Hepatocyte (in vitro differentiated cells): Measurements from ENCODE around the gene PICALM. TPM values are rescaled to one million over a fixed set of nuclear protein-coding genes. Genes with fewer than 3 reads are reported as not detected.

Source experiments
- DNase-seq: peaks from one replicate; pipeline ENCODE4 v3.0.0-alpha.2; 2016; ENCODE audit warnings: low spot score
- H2AFZ ChIP-seq: fragments of 200-600 bp; sonication (generic); 2 replicates; pipeline ENCODE4 v1.6.0; 2016; ENCODE audit warnings: antibody characterized with exemption, mild to moderate bottlenecking
- H3K27ac ChIP-seq: fragments of 200-600 bp; sonication (generic); 2 replicates; pipeline ENCODE4 v1.5.1; 2016; ENCODE audit warnings: mild to moderate bottlenecking
- H3K27me3 ChIP-seq: fragments of 200-600 bp; sonication (generic); 2 replicates; pipeline ENCODE4 v1.6.1; 2016
- H3K36me3 ChIP-seq: fragments of 200-600 bp; sonication (generic); replicated peaks from 2 replicates; pipeline ENCODE4 v1.5.1; 2016; ENCODE audit warnings: low read depth; ENCODE audit not compliant: insufficient read depth
- H3K4me1 ChIP-seq: fragments of 200-600 bp; sonication (generic); 2 replicates; pipeline ENCODE4 v1.5.1; 2016; ENCODE audit warnings: mild to moderate bottlenecking, moderate library complexity; ENCODE audit not compliant: insufficient read depth
- H3K4me2 ChIP-seq: fragments of 200-600 bp; sonication (generic); 2 replicates; pipeline ENCODE4 v1.6.0; 2016
- H3K4me3 ChIP-seq: fragments of 200-600 bp; sonication (generic); 2 replicates; pipeline ENCODE4 v1.5.1; 2016; ENCODE audit warnings: mild to moderate bottlenecking
- H3K79me2 ChIP-seq: fragments of 200-600 bp; sonication (generic); 2 replicates; pipeline ENCODE4 v1.6.0; 2017; ENCODE audit warnings: mild to moderate bottlenecking
- H3K9me2 ChIP-seq: fragments of 200-600 bp; sonication (generic); replicated peaks from 2 replicates; pipeline ENCODE4 v1.6.0; 2017; ENCODE audit warnings: mild to moderate bottlenecking; ENCODE audit not compliant: insufficient read depth
- H3K9me3 ChIP-seq: fragments of 200-600 bp; sonication (generic); 2 replicates; pipeline ENCODE4 v1.5.1; 2016; ENCODE audit warnings: low read depth, mild to moderate bottlenecking
- H4K20me1 ChIP-seq: fragments of 200-600 bp; sonication (generic); 2 replicates; pipeline ENCODE4 v1.6.0; 2016; ENCODE audit warnings: mild to moderate bottlenecking; ENCODE audit not compliant: insufficient read depth, poor library complexity, severe bottlenecking
- CTCF ChIP-seq: fragments of 200-600 bp; sonication (generic); IDR thresholded peaks from 2 replicates; pipeline ENCODE4 v1.5.1; 2016; ENCODE audit warnings: antibody characterized with exemption, mild to moderate bottlenecking; ENCODE audit not compliant: poor library complexity
- EZH2 ChIP-seq: fragments of 200-600 bp; sonication (generic); IDR thresholded peaks from 2 replicates; pipeline ENCODE4 v1.6.1; 2016; ENCODE audit warnings: antibody characterized with exemption, mild to moderate bottlenecking, borderline replicate concordance
- EZH2phosphoT487 ChIP-seq: fragments of 200-600 bp; sonication (generic); IDR thresholded peaks from one replicate; pipeline ENCODE4 v1.6.1; 2018; ENCODE audit warnings: antibody characterized with exemption, mild to moderate bottlenecking, low read depth, moderate library complexity; ENCODE audit not compliant: unreplicated experiment, severe bottlenecking
- WGBS: methylation state at CpG from one replicate; pipeline ENCODE4 v1.1.6; 2016; ENCODE audit warnings: low lambda C conversion rate; ENCODE audit errors: missing lambda C conversion rate; 5-methylcytosine and 5-hydroxymethylcytosine counted together
- polyA plus RNA-seq: library from polyadenylated mRNA; unstranded; fragments of >200 nt; fragmentation: Nextera tagmentation; extraction: Ambion mirVana; gene quantifications from 2 replicates; pipeline ENCODE4 v1.2.1, GENCODE V29; 2016
- total RNA-seq: library from RNA; depleted of rRNA; stranded (reverse); fragments of >200 nt; gene quantifications from 2 replicates; pipeline ENCODE4 v1.2.3, GENCODE V29; 2014

Gene PICALM
- total and polyA plus RNA-seq, 2 experiments from 2014 or later, result 46.4 to 197 TPM

- Histone ChIP-seq H3K4me2 (no peak overlapping the region), H4K20me1 (no peaks in the 10 kb centered on the region), H3K9me2 (no peaks in the 10 kb centered on the region), H3K27ac (no peak overlapping the region), H3K27me3 (no peaks in the 10 kb centered on the region), H3K79me2 (no peaks in the 10 kb centered on the region), H3K9me3 (no peaks in the 10 kb centered on the region), H3K4me1 (no peaks in the 10 kb centered on the region), H2AFZ (no peak overlapping the region), H3K4me3 (no peak overlapping the region), H3K36me3 (no peaks in the 10 kb centered on the region)
- WGBS, result 91% methylated on average over 2 of the region's 2 CpGs
- DNase-seq, result no peak
- TF ChIP-seq EZH2 (no peak), CTCF (no peak), EZH2phosphoT487 (no peak)
These were observed 123.6 kb downstream of the PICALM start for GRCh38 chr11:85945296-85945695.

- Histone ChIP-seq H2AFZ (no peak overlapping the region), H3K9me3 (no peaks in the 10 kb centered on the region), H4K20me1 (no peaks in the 10 kb centered on the region), H3K4me3 (no peak overlapping the region), H3K4me1 (no peaks in the 10 kb centered on the region), H3K79me2 (no peaks in the 10 kb centered on the region), H3K27me3 (no peaks in the 10 kb centered on the region), H3K4me2 (no peak overlapping the region), H3K27ac (no peak overlapping the region), H3K9me2 (no peaks in the 10 kb centered on the region), H3K36me3 (no peaks in the 10 kb centered on the region)
- peak; percentile 53 for DNase-seq
- 51% methylated on average over 6 of the region's 6 CpGs for WGBS
- TF ChIP-seq CTCF (peak; percentile 50), EZH2phosphoT487 (no peak)
These were observed 127.4 kb downstream of the PICALM start for GRCh38 chr11:85941380-85941973.

- Histone ChIP-seq H3K79me2 (no peaks in the 10 kb centered on the region), H3K4me2 (peak overlapping the region; percentile 20), H3K36me3 (no peaks in the 10 kb centered on the region), H3K9me2 (no peaks in the 10 kb centered on the region), H4K20me1 (no peaks in the 10 kb centered on the region), H3K27me3 (no peaks in the 10 kb centered on the region), H2AFZ (no peak overlapping the region), H3K4me1 (no peaks in the 10 kb centered on the region), H3K9me3 (no peaks in the 10 kb centered on the region), H3K27ac (no peak overlapping the region), H3K4me3 (no peak overlapping the region)
- no peak for DNase-seq
- no peak for TF ChIP-seq CTCF
- no peak for TF ChIP-seq EZH2
- no peak for TF ChIP-seq EZH2phosphoT487
- WGBS, result 75% methylated on average over 4 of the region's 4 CpGs
These were observed 129.5 kb downstream of the PICALM start for GRCh38 chr11:85939099-85940015.
